Heart left ventricle (tissue), 16 donors: ENCODE measurements around the gene LRFN5. TPM values are rescaled to one million over a fixed set of nuclear protein-coding genes. Genes with fewer than 3 reads are reported as not detected.

Experiments
- ATAC-seq, 4 donors: fragments of 200-7000 bp; cut with Tn5 transposase; one replicate each; pipeline ENCODE4 v1.9.1; 2020 to 2022; ENCODE audit warnings: moderate library complexity in 4 of 4, mild to moderate bottlenecking in 3 of 4, moderate number of reproducible peaks in 1 of 4
- DNase-seq, 5 donors: peaks; one replicate each; pipeline ENCODE4 v3.0.0-alpha.2; 2020
- H3K27ac ChIP-seq, 12 donors: fragments of 200-600 bp; sonication (generic) in 4 of 12; one replicate each; pipeline versions ENCODE4 v1.5.0 to v1.8.0; 2016 to 2022; ENCODE audit warnings: mild to moderate bottlenecking in 2 of 12
- H3K27me3 ChIP-seq, 9 donors: fragments of 200-600 bp; sonication (generic) in 2 of 9; one replicate each; pipeline versions ENCODE4 v1.5.1 to v1.8.0; 2016 to 2022; ENCODE audit warnings: mild to moderate bottlenecking in 3 of 9
- H3K36me3 ChIP-seq, 9 donors: fragments of 200-600 bp; sonication (generic) in 2 of 9; one replicate each; pipeline versions ENCODE4 v1.5.0 to v1.8.0; 2018 to 2022; ENCODE audit warnings: mild to moderate bottlenecking in 2 of 9
- H3K4me1 ChIP-seq, 12 donors: fragments of 200-600 bp; sonication (generic) in 4 of 12; one replicate each; pipeline versions ENCODE4 v1.5.0 to v1.8.0; 2016 to 2022; ENCODE audit warnings: mild to moderate bottlenecking in 3 of 12
- H3K4me3 ChIP-seq, 12 donors: fragments of 200-600 bp; sonication (generic) in 4 of 12; one replicate each; pipeline versions ENCODE4 v1.5.0 to v1.8.0; 2017 to 2022; ENCODE audit warnings: mild to moderate bottlenecking in 9 of 12, moderate library complexity in 4 of 12
- H3K9me3 ChIP-seq, 12 donors: fragments of 200-600 bp; sonication (generic) in 4 of 12; one replicate each; pipeline versions ENCODE4 v1.5.0 to v1.8.0; 2016 to 2022; ENCODE audit warnings: mild to moderate bottlenecking in 1 of 12
- POLR2A ChIP-seq, 2 donors: fragments of 450-650 bp; IDR thresholded peaks; one replicate each; pipeline ENCODE4 v1.6.1; 2017; ENCODE audit warnings: antibody characterized with exemption in 2 of 2, mild to moderate bottlenecking in 2 of 2, moderate library complexity in 2 of 2
- WGBS, 4 donors: extraction: QIAGEN DNeasy Blood & Tissue Kit in 2 of 4; methylation state at CpG; one replicate each; pipeline versions ENCODE4 v1.1.5 to v1.1.7; 2013 to 2018; 5-methylcytosine and 5-hydroxymethylcytosine counted together
- intact Hi-C, 10 donors: fragments of 100-400 bp; cut with DNase I; formaldehyde crosslinking; loops; one replicate each; pipeline versions ENCODE4 v1.11.1 to v1.14.2; 2022
- polyA plus RNA-seq, 2 donors: library from polyadenylated mRNA; stranded (reverse); fragments of 200-250 nt; gene quantifications; one replicate each; pipeline ENCODE4 v1.2.3, GENCODE V29; 2013
- total RNA-seq, 9 donors: library from RNA; depleted of rRNA in 2 of 9; stranded (reverse); fragments of >200 nt in 2 of 9; fragmentation: NEBNext Ultra II Directional in 3 of 9; extraction: Animal tissue kit (Norgen Biotek cat#: 25700) in 3 of 9; gene quantifications; one replicate each; pipeline versions ENCODE4 v1.1.0 to v1.2.4, GENCODE V29; 2016 to 2023
- TF ChIP-seq, protein P1 (sequence below), 12 donors: fragments of 200-600 bp; sonication (generic) in 4 of 12; IDR thresholded peaks; one replicate each; pipeline versions ENCODE4 v1.5.0 to v1.8.0; 2018 to 2022; ENCODE audit warnings: antibody characterized with exemption in 12 of 12, mild to moderate bottlenecking in 5 of 12
- donor health status: ischemic (EF 13 %, LVEDD 7.1; RV severe dilation, severe dysfunction).
- donor health status: healthy with polysubstance abuse.
- donor health status: DM: no; HTN: yes; CAD: no.
- donor health status: DM: no; HTN: no; CAD: no.
- donor health status: ischemic (EF 25% LVEDD 6.9; RV normal size, moderate dysfunction).
- donor health status: ischemic (EF 25% LVEDD 5.7; RV mildly dilated, moderate dysfunction).
- donor health status: healthy.
- donor health status: DM: yes; HTN: yes; CAD: no.
- donor health status: ischemic (EF 35%, LVEDD 5.7; RV mildly dilated, moderate dysfunction).
- donor health status: nonischemic (EF 11% LVEDD 7.7; RV severe dilation, severe dysfunction).
- donor health status: DM: yes; HTN: yes; CAD: no.
- donor health status: PGD.
- donor health status: ischemic (EF 29% LVEDD 5.4; RV normal size, mild dysfunction).
- donor health status: nonischemic (EF 23%, LVEDD 6.1; RV moderate dilation, normal function).

LRFN5 gene
- total and polyA plus RNA-seq, 11 donors: 0.11 to 0.91 (median 0.38) TPM

DNA sequence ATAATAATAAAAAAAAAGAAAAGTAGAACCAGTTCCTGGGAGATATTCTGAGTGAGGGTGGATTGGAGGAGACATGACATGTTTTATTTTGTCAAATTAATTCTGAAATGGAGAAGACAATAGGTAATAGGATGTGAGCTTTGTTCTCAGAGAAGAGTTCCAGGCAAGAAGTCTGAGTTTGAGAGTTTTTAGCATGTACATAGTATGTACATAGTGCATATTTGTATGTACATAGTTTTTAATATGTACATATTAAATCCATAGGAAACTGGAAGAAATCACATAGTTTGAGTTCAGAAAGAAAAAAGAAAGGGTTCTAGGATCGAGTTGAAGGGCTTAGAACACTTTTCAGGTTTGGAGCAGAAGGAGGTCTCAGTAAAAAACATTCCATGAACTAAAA is 47.5 kb downstream of the LRFN5 start:
- ATAC-seq (no peak), DNase-seq (no peak)
- Histone ChIP-seq H3K36me3 (no peaks in the 10 kb centered on the region), H3K9me3 (peaks cover 0 to 3% (median 0%) of the 10 kb centered on the region in 12 donors), H3K27ac (no peak overlapping the region), H3K27me3 (no peaks in the 10 kb centered on the region), H3K4me1 (no peaks in the 10 kb centered on the region), H3K4me3 (no peak overlapping the region)
- no peak for TF ChIP-seq POLR2A (IDR thresholded peaks at IDR 0.05)
- TF ChIP-seq, protein P1, sequence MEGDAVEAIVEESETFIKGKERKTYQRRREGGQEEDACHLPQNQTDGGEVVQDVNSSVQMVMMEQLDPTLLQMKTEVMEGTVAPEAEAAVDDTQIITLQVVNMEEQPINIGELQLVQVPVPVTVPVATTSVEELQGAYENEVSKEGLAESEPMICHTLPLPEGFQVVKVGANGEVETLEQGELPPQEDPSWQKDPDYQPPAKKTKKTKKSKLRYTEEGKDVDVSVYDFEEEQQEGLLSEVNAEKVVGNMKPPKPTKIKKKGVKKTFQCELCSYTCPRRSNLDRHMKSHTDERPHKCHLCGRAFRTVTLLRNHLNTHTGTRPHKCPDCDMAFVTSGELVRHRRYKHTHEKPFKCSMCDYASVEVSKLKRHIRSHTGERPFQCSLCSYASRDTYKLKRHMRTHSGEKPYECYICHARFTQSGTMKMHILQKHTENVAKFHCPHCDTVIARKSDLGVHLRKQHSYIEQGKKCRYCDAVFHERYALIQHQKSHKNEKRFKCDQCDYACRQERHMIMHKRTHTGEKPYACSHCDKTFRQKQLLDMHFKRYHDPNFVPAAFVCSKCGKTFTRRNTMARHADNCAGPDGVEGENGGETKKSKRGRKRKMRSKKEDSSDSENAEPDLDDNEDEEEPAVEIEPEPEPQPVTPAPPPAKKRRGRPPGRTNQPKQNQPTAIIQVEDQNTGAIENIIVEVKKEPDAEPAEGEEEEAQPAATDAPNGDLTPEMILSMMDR (IDR thresholded peaks at IDR 0.05): no peak
- intact Hi-C loops: no loop called here
- 46 to 58% (median 53%) methylated on average over 1 of the region's 1 CpG for WGBS, 4 donors

DNA sequence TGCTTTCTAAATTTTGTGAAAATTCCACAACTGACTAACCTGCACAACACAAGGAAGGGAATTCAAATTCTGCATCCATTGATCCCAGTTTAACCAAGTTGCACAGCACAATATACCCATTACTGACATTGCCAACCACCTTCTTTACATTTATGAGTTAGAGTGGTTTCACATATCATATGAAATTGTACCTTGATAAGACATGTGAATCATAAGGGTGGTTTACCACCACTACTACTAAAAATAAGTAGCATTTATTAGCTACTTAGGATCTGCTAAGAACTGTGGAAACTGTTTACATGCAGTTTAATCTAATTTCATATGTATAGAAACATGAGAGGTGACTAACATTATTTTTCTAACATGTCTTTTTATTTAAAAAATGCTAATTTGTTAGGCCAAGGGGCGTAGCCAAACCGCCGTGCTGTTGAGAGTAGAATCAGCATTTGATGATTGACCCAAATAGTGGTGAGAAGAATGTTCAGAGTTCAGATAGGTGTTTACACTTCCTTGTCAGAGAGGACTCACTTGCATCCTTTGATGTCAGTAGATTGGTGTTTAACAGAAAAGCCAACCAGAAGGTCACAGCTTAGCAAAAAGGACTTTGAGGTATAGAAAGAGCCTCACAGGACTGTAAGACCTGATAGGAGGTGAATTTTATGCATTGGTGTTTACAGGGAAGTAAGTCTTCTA is 56.2 kb downstream of the LRFN5 start:
- Histone ChIP-seq H3K36me3 (no peaks in the 10 kb centered on the region), H3K27me3 (no peaks in the 10 kb centered on the region), H3K9me3 (peaks cover 0 to 6% (median 0%) of the 10 kb centered on the region in 12 donors), H3K4me1 (no peaks in the 10 kb centered on the region), H3K4me3 (no peak overlapping the region), H3K27ac (no peak overlapping the region)
- intact Hi-C loops: no loop called here
- no peak for DNase-seq
- TF ChIP-seq POLR2A (IDR thresholded peaks at IDR 0.05): no peak
- TF ChIP-seq, protein P1 (IDR thresholded peaks at IDR 0.05): no peak
- no peak for ATAC-seq
- 76 to 87% (median 80%) methylated on average over 3 of the region's 3 CpGs for WGBS, 4 donors

DNA sequence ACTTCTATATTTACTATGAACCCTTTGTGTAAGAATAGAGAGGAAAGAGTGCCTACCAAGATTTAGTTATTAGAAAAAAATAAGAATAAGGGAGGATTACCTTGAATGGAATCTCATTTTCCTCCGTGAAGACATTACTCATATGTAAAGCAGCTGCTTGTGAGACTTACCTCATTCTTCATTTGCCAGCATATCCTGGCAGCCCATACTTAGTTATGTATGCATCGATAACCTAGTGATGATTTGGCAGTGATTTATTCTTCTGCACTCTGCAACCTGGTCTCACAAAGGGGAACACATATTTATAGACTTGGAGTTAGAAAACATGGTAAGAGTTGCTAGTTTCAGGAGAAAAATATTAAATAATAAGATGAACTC is 56.8 kb downstream of the LRFN5 start:
- TF ChIP-seq, protein P1 (IDR thresholded peaks at IDR 0.05): no peak
- no peak for TF ChIP-seq POLR2A (IDR thresholded peaks at IDR 0.05)
- H3K9me3 ChIP-seq: peaks cover 0 to 6% (median 0%) of the 10 kb centered on the region in 12 donors
- ATAC-seq (no peak), DNase-seq (no peak)
- H3K4me1 ChIP-seq: no peaks in the 10 kb centered on the region
- no peak overlapping the region for H3K4me3 ChIP-seq
- H3K27me3 ChIP-seq: no peaks in the 10 kb centered on the region
- H3K27ac ChIP-seq: no peak overlapping the region
- no peaks in the 10 kb centered on the region for H3K36me3 ChIP-seq
- 52 to 71% (median 62%) methylated on average over 2 of the region's 2 CpGs for WGBS, 4 donors
- intact Hi-C loops: no loop called here

DNA sequence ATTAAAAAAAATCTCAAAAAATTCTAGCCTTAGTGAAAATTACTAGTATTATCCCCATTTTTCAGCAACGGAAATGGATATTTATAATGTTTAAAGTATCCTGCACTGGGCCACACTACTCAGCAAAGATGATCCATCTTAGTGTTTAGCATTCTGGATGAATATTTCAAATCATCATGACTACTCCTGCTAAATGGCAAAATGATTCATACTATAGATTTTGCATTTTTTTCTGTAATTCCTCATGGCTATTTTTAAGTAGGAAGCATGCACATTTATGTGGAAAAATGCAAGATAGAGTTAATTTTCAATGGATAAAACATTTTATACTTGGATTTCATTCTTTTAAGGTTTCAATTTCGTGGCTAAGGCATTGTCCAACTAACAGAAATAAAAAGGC is 59.6 kb downstream of the LRFN5 start:
- no peak overlapping the region for H3K4me3 ChIP-seq
- intact Hi-C loops: no loop called here
- H3K36me3 ChIP-seq: no peaks in the 10 kb centered on the region
- no peak overlapping the region for H3K27ac ChIP-seq
- ATAC-seq (no peak), DNase-seq (no peak)
- 41 to 64% (median 57%) methylated on average over 2 of the region's 2 CpGs for WGBS, 4 donors
- H3K27me3 ChIP-seq: no peaks in the 10 kb centered on the region
- H3K4me1 ChIP-seq: no peaks in the 10 kb centered on the region
- H3K9me3 ChIP-seq: no peaks in the 10 kb centered on the region
- TF ChIP-seq, protein P1 (IDR thresholded peaks at IDR 0.05): no peak
- TF ChIP-seq POLR2A (IDR thresholded peaks at IDR 0.05): no peak
